OCI-LY1 (cell line): Measurements from ENCODE around the gene VEPH1.

Source experiments
- H2AFZ ChIP-seq: fragments of 200-600 bp; sonication (generic), shearing (Covaris generic); 2 replicates; pipeline ENCODE4 v1.6.0; 2014; ENCODE audit warnings: antibody characterized with exemption, mild to moderate bottlenecking, low read length
- H3F3A ChIP-seq: fragments of 200-600 bp; sonication (generic), shearing (Covaris generic); 2 replicates; pipeline ENCODE4 v1.6.0; 2014; ENCODE audit warnings: mild to moderate bottlenecking, antibody characterized with exemption, low read length, moderate library complexity; ENCODE audit not compliant: insufficient read depth
- H3K27ac ChIP-seq: fragments of 200-600 bp; sonication (generic); 2 replicates; pipeline ENCODE4 v1.5.1; 2014; ENCODE audit warnings: low read length, mixed run types, mild to moderate bottlenecking, low read depth; ENCODE audit not compliant: poor library complexity, severe bottlenecking
- H3K27me3 ChIP-seq: fragments of 200-600 bp; sonication (generic); 2 replicates; pipeline ENCODE4 v1.6.0; 2014; ENCODE audit warnings: antibody characterized with exemption, mild to moderate bottlenecking, low read length, moderate library complexity; ENCODE audit not compliant: insufficient read depth
- H3K36me3 ChIP-seq: fragments of 200-600 bp; sonication (generic); 2 replicates; pipeline ENCODE4 v1.6.1; 2014; ENCODE audit warnings: mild to moderate bottlenecking, antibody characterized with exemption, low read length, moderate library complexity, mixed read lengths; ENCODE audit not compliant: insufficient read depth
- H3K4me1 ChIP-seq: fragments of 200-600 bp; sonication (generic); 2 replicates; pipeline ENCODE4 v1.5.1; 2014; ENCODE audit warnings: mild to moderate bottlenecking, low read length, moderate library complexity; ENCODE audit not compliant: insufficient read depth, severe bottlenecking
- H3K4me2 ChIP-seq: fragments of 200-600 bp; sonication (generic), shearing (Covaris generic); 2 replicates; pipeline ENCODE4 v1.6.1; 2014; ENCODE audit warnings: low read length
- H3K4me3 ChIP-seq: fragments of 200-600 bp; sonication (generic); 2 replicates; pipeline ENCODE4 v1.5.1; 2014; ENCODE audit warnings: low read length, low read depth, mild to moderate bottlenecking, mixed read lengths; ENCODE audit not compliant: poor library complexity, severe bottlenecking
- H3K79me2 ChIP-seq: fragments of 200-600 bp; shearing (Covaris generic); 2 replicates; pipeline ENCODE4 v1.6.1; 2016; ENCODE audit warnings: mixed run types, low read length, mixed read lengths; ENCODE audit not compliant: insufficient read depth
- H3K9ac ChIP-seq: fragments of 200-600 bp; sonication (generic), shearing (Covaris generic); 2 replicates; pipeline ENCODE4 v1.6.1; 2014; ENCODE audit warnings: mild to moderate bottlenecking, low read length, mixed read lengths
- H3K9me2 ChIP-seq: fragments of 200-600 bp; sonication (generic), shearing (Covaris generic); 2 replicates; pipeline ENCODE4 v1.6.1; 2014; ENCODE audit warnings: low read depth, mild to moderate bottlenecking, low read length, mixed read lengths
- H3K9me3 ChIP-seq: fragments of 200-600 bp; shearing (Covaris generic); 2 replicates; pipeline ENCODE4 v1.6.1; 2014; ENCODE audit warnings: low read length, mixed read lengths
- H4K20me1 ChIP-seq: fragments of 200-600 bp; sonication (generic), shearing (Covaris generic); 2 replicates; pipeline ENCODE4 v1.6.0; 2016; ENCODE audit warnings: mild to moderate bottlenecking, low read length; ENCODE audit not compliant: insufficient read depth
- EZH2 ChIP-seq: fragments of 200-600 bp; sonication (generic), shearing (Covaris generic); IDR thresholded peaks from 2 replicates; pipeline ENCODE4 v1.8.0; 2017; ENCODE audit warnings: borderline replicate concordance, mixed run types, mild to moderate bottlenecking, antibody characterized with exemption, low read length, moderate library complexity, mixed read lengths
- TF ChIP-seq, protein P1 (sequence below): fragments of 200-600 bp; sonication (generic), shearing (Covaris generic); IDR thresholded peaks from 2 replicates; pipeline ENCODE4 v1.5.1; 2017; ENCODE audit warnings: mild to moderate bottlenecking, antibody characterized with exemption, low read length, moderate library complexity, mixed read lengths

VEPH1 gene

DNA sequence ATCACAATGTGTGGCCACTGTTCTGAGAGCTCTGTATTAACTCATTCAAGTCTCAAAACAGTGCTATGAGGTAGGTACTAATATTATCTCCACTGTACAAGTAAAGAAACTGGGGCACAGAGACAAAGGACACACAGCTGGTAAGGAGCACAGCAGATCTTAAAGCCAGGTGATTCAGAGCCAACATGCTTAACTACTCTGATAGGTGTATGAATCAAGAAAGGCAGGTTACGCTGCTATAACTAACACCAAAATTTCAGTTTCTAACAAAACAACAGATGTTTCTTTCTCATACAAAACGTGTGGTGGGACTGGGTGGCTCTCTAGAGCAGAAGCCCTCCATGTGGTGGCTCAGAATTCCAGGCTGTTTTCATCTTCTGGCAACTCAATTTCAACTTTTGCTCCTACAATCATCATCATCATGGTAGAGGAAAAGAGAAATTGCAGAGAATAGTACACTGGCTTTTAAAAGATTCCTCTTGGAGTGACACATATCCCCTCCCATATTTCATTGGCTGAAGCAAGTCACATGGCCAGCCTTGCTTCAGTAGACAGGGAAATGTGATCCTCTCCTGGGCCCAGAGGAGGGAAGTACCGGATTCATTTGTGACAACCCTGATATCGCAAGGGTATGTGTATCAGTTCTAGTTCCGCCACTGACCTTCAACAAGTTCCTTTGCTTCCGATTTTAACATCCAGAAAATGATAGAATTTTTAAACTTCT lies 192.7 kb downstream of the VEPH1 start:
- Histone ChIP-seq H2AFZ (no peak overlapping the region), H3K27me3 (no peaks in the 10 kb centered on the region), H3K9me2 (no peaks in the 10 kb centered on the region), H4K20me1 (no peaks in the 10 kb centered on the region), H3K9me3 (no peaks in the 10 kb centered on the region), H3F3A (no peaks in the 10 kb centered on the region), H3K4me3 (no peak overlapping the region), H3K9ac (no peak overlapping the region), H3K4me1 (no peaks in the 10 kb centered on the region), H3K4me2 (no peak overlapping the region), H3K27ac (no peak overlapping the region), H3K79me2 (no peaks in the 10 kb centered on the region), H3K36me3 (no peaks in the 10 kb centered on the region)
- TF ChIP-seq, protein P1, sequence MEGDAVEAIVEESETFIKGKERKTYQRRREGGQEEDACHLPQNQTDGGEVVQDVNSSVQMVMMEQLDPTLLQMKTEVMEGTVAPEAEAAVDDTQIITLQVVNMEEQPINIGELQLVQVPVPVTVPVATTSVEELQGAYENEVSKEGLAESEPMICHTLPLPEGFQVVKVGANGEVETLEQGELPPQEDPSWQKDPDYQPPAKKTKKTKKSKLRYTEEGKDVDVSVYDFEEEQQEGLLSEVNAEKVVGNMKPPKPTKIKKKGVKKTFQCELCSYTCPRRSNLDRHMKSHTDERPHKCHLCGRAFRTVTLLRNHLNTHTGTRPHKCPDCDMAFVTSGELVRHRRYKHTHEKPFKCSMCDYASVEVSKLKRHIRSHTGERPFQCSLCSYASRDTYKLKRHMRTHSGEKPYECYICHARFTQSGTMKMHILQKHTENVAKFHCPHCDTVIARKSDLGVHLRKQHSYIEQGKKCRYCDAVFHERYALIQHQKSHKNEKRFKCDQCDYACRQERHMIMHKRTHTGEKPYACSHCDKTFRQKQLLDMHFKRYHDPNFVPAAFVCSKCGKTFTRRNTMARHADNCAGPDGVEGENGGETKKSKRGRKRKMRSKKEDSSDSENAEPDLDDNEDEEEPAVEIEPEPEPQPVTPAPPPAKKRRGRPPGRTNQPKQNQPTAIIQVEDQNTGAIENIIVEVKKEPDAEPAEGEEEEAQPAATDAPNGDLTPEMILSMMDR: no peak
- no peak for TF ChIP-seq EZH2

DNA sequence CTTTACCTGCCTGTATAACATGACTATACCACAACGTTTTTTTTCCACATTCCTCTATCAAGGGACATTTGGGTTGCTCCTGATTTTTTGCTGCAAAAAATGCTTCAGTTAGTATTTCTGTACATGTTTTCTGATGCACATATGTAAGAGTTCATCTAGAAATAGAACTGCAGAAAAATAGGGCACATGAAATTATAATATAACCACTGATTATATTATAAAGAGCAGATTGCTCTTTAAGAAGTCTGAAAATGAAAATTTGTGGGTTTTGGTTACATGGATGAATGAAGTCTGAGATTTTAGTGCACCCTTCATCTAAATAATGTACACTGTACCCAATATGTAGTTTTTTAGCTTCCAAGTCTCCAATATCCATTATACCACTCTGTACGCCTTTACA lies 196.7 kb downstream of the VEPH1 start:
- H3K4me3 ChIP-seq: no peak overlapping the region
- no peaks in the 10 kb centered on the region for H3F3A ChIP-seq
- H3K79me2 ChIP-seq: no peaks in the 10 kb centered on the region
- H3K4me1 ChIP-seq: no peaks in the 10 kb centered on the region
- TF ChIP-seq EZH2: no peak
- TF ChIP-seq, protein P1: no peak
- no peak overlapping the region for H2AFZ ChIP-seq
- H3K9me3 ChIP-seq: no peaks in the 10 kb centered on the region
- H3K9me2 ChIP-seq: no peaks in the 10 kb centered on the region
- H3K9ac ChIP-seq: no peak overlapping the region
- H3K27ac ChIP-seq: no peak overlapping the region
- H3K4me2 ChIP-seq: no peak overlapping the region
- no peaks in the 10 kb centered on the region for H3K27me3 ChIP-seq
- H4K20me1 ChIP-seq: no peaks in the 10 kb centered on the region
- H3K36me3 ChIP-seq: no peaks in the 10 kb centered on the region

- H3K4me3 ChIP-seq: no peak overlapping the region
- TF ChIP-seq EZH2: no peak
- TF ChIP-seq, protein P1: no peak
- H2AFZ ChIP-seq: no peak overlapping the region
- H3K9me2 ChIP-seq: no peaks in the 10 kb centered on the region
- no peaks in the 10 kb centered on the region for H3K4me1 ChIP-seq
- H3K9ac ChIP-seq: no peak overlapping the region
- H3K27me3 ChIP-seq: no peaks in the 10 kb centered on the region
- no peaks in the 10 kb centered on the region for H3K36me3 ChIP-seq
- H4K20me1 ChIP-seq: no peaks in the 10 kb centered on the region
- H3F3A ChIP-seq: no peaks in the 10 kb centered on the region
- no peak overlapping the region for H3K4me2 ChIP-seq
- no peaks in the 10 kb centered on the region for H3K9me3 ChIP-seq
- no peak overlapping the region for H3K27ac ChIP-seq
- no peaks in the 10 kb centered on the region for H3K79me2 ChIP-seq
These were observed 197.8 kb downstream of the VEPH1 start for GRCh38 chr3:157305392-157305791.
